AG08395 (cell line): ENCODE data around the gene OIP5.
"Not testable (repeated sequence)": the region's sequence is repeated elsewhere in the genome, so short reads cannot be mapped to it uniquely, and the experiment has no call there.

Source experiments
- DNase-seq: peaks from one replicate; pipeline ENCODE4 v3.0.0; 2012; ENCODE audit warnings: mixed read lengths, low spot score

The OIP5 gene

GRCh38 chr15:41332194-41333025 lies at the start of gene OIP5, which contains the start of gene NUSAP1:
Gene OIP5, minus strand, starts transcription at chr15:41332591. Its CDS starts 30 bp downstream, at chr15:41332561.
Gene NUSAP1, plus strand, starts transcription at chr15:41332881. Its CDS starts 77 bp downstream, at chr15:41332958.
- peak; percentile 100 for DNase-seq

DNA sequence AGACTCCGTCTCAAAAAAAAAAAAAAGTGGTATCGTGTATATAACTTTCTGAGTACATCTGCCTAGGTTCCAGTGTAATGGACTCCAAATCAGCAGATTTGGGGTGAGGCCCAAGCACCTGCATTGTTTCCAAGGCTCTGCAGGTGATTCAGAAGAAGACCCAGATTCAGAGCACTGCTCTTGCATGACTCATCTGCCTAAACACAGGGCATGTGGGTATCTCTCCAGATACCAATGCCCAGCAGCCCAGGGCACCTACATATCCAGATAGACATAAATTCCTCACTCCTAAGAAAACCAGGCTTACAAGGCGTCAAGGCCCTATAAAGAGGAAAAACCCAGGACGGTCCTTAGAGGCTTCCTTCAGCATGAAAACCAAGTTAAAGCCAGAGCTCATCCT lies 45.6 kb upstream of the OIP5 start:
- DNase-seq, result no peak

GRCh38 chr15:41367418-41367817 lies 35.0 kb upstream of the OIP5 start:
- DNase-seq, result no peak

DNA sequence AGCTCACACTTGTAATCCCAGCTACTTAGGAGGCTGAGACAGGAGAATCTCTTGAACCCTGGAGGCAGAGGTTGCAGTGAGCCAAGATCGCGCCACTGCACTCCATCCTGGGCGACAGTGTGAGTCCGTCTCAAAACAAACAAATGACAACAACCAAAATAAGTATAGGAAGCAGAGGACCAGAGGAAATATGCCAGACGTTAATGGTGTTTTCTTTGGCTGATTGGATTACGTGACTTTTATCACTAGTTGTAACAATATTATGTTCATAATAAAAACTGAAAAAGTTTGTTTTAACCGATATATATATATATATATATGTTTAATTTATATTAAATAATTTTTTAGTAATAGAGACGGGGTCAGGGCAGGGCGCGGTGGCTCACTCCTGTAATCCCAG lies 22.0 kb upstream of the OIP5 start:
- DNase-seq, result no peak

- DNase-seq, result no peak
Measured at GRCh38 chr15:41350057-41350717, 17.8 kb upstream of the OIP5 start.

- DNase-seq, result no peak
Measured at GRCh38 chr15:41347236-41347635, 14.8 kb upstream of the OIP5 start.

DNA sequence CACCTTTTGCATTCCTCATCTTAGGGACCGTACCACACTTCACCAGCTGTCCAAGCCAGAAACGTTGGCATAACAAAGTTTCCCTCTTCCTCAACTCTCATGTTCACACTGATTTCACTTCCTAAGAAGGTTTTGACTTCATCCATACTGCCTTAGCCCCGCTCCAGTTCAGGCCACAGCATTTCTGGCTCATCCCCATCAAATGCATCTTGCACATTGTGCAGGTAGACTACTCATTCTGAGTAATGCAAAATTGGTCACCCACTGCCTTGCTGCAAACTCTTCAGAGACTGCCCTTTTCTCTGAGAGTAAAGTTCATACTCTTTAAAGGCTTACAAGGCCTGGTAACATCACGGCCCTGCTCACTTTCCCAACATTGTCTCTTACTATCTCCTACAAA lies 9.1 kb upstream of the OIP5 start:
- DNase-seq, result no peak

DNA sequence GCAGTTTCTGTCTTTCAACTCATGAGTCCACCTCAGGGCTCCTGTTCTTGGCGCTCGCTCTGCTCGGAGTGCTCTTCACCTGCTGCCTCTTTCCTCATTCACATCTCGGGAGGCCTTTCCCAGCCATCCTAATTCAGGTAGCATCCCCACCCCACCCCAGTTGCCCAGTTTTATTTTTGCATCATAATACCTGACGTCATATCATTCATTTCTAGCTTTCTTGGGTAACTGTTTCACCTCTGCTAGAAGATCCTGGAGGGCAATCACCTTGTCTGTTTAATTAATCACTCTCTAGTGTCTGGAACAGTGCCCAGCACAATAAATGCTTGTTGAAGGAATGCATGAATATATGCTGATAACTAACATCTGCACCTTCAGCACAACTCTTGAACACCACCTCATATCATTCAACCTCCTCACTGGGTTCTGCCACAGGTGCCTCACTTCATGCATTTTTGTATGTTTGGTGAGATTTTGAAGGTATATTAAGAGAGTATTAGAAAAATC lies 7.9 kb upstream of the OIP5 start:
- DNase-seq, result no peak

- DNase-seq, result no peak
Measured at GRCh38 chr15:41337631-41338522, 5.5 kb upstream of the OIP5 start.

DNA sequence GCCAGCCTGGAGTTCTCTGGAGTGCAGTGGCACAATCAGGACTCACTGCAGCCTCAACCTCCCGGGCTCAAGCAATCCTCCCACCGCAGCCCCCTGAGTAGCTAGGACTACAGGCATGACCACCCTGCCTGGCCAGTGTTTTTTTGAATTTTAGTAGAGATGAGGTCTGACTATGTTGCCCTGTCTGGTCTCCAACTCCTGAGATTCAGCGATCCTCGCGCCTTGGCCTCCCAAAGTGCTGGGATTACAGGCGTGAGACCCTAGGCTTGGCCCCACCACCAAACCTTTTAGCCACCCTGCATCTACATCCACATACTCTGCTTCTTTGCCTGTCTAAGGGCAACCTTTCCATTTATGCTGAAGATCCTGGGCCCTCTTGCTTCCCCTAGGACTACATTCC lies 4.7 kb upstream of the OIP5 start:
- no peak for DNase-seq

DNA sequence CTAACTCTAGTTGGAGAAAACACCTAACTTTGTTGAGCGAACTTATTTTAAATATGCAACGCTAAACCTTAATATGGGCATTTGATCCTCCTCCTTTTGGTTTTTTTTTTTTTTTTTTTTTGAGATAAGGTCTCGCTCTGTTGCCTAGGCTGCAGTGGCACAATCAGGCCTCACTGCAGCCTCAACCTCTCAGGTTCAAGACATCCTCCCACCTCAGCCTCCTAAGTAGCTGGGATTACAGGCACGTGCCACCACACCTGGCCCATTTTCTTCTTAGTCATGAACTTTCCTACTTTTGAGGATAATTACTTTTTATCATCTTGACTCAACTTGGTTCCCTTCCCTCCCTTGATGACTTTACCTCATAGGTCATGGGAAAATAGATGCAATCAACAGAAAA lies 4.2 kb upstream of the OIP5 start:
- no peak for DNase-seq

DNA sequence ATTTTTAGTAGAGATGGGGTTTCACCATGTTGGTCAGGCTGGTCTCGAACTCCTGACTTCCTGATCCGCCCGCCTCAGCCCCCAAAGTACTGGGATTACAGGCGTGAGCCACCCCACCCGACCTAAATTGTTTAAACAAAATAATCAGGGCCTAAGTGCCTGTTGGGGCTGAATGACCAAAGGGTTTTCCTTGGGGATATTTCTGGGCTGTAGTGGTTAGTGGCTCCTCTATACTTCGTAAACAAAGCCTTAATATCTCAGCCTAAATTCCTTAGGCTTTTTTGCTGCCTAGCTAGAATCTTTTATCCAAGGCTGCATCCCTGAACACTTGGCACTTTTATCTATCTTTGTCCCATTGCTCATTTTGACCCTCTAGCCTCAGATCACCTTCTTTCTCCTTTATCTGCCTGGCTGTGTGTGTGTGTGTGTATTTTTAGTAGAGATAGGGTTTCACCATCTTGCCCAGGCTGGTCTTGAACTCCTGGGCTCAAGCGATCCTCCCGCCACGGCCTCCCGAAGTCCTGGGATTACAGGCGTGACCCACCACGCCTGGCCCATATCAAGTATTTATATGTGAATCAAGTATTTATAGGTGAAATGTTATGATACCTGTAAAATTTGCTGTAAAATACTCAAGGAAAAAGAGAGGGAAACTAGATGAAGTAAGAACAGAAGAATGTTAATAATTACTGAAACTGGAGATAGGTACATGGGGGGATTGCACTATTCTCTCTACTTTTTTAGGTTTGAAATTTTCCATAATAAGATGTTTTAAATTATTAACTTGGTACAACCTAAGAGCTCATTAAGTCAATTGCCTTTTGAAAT lies 2.1 kb upstream of the OIP5 start:
- no peak for DNase-seq

DNA sequence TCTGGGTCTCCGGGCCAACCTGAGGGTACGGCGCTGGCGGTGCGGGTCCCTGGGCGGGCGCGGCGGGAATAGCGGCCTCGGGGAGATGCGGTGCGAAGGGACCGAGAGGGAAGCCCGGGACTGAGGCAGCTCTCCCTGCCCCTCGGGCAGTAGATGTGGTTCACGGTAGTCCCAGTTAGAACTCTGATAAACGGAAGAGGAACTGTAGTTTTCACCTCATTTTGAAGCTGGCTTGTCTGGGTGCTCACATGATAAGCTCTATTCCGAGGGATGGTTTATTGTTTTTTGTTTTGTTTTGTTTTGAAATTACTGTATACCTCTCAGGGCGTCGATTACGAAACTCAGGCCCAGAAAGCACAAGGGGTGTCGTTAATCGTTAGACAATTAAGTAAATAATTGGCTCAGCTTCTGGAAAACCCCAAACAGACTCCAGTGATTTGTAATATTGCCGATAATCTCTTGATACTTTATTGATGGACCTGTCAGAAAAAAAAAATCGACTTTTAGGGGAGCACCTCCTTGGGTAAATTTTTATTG lies 703 bp upstream of the OIP5 start:
- DNase-seq, result peak; percentile 38

- DNase-seq, result peak; percentile 66
Measured at GRCh38 chr15:41331833-41332193, 578 bp downstream of the OIP5 start.

GRCh38 chr15:41331281-41331680 lies 1.1 kb downstream of the OIP5 start:
- no peak for DNase-seq

- no peak for DNase-seq
Measured at GRCh38 chr15:41323611-41324010, 8.8 kb downstream of the OIP5 start.

- not testable (repeated sequence) for DNase-seq
Measured at GRCh38 chr15:41320805-41321330, 11.5 kb downstream of the OIP5 start.

DNA sequence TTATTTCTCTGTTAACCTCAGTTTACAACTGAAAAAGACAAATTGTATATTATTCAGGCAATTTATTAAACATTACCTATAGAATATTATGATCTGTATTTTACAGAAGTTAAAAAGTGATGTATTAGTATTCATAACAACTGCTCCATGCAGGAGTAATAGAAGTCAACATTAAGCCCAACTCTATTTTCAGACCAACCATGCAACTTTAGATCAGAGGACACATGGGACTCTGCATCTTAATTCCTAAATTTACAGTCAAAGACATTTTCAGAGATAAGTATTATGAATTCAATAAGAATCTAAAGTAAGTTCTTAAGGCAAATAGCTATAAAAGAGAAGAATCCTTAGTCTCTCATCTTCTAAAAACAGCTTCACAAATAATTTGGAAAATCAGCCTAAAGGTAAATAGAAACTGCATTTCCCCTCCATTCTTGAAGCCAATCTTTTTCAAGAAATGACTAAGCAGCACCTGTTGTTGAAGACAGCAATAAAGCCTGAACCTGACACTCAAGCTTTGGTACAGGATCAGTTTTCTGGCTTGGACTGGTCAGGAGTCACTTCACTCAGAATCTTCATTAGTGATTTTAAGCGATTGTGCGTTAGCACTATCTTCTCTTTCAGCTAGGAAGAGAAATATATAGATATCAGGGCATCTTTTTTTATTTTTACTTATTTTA lies 23.0 kb downstream of the OIP5 start:
- DNase-seq, result no peak

DNA sequence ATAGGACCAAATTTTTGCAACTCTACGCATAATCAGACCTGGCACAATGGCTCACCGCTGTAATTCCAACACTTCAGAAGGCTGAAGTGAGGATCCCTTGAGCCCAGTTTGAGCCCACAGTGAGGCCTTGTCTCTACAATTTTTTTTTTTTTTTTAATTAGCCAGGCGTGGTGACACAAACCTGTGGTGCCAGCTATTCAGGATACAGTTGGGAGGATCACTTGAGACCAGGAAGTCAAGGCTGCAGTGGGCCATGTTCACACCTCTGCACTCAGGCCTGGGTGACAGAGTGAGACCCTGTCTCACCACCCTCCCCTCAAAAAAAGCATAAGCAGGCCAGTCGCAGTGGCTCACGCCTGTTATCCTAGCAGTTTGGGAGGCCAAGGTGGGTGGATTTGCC lies 24.7 kb downstream of the OIP5 start:
- no peak for DNase-seq

- DNase-seq, result no peak
Measured at GRCh38 chr15:41304149-41304770, 28.1 kb downstream of the OIP5 start.
